Kasumi-1 (cell line): Measurements from ENCODE around the gene HS2ST1.
A peak's percentile ranks its signal among the peaks of the same experiment; 100 is the strongest.
"Not testable (repeated sequence)": the region's sequence is repeated elsewhere in the genome, so short reads cannot be mapped to it uniquely, and the experiment has no call there.

Experiments used
- DNase-seq, 2 experiments: peaks; one replicate each; lab custom pipeline; 2025; lab: John Stamatoyannopoulos, UW

HS2ST1 gene

GRCh38 chr1:86914601-86914997 lies at the start of gene HS2ST1:
TSS of gene HS2ST1 (plus strand) at chr1:86914635.
- DNase-seq = no peak

- no peak for DNase-seq
Measured at GRCh38 chr1:86865973-86866637, 48.3 kb upstream of the HS2ST1 start.

- no peak for DNase-seq
Measured at GRCh38 chr1:86866665-86867064, 47.8 kb upstream of the HS2ST1 start.

GRCh38 chr1:86867278-86867677 lies 47.2 kb upstream of the HS2ST1 start:
- not testable (repeated sequence) for DNase-seq

- no peak for DNase-seq
Measured at GRCh38 chr1:86868477-86868876, 46.0 kb upstream of the HS2ST1 start.

- DNase-seq = no peak
Measured at GRCh38 chr1:86871001-86871400, 43.4 kb upstream of the HS2ST1 start.

- DNase-seq = no peak
Measured at GRCh38 chr1:86872086-86872485, 42.3 kb upstream of the HS2ST1 start.

GRCh38 chr1:86875722-86876121 lies 38.7 kb upstream of the HS2ST1 start:
- no peak for DNase-seq

GRCh38 chr1:86887479-86888162 lies 26.8 kb upstream of the HS2ST1 start:
- DNase-seq = no peak

- no peak for DNase-seq
Measured at GRCh38 chr1:86888327-86888726, 26.1 kb upstream of the HS2ST1 start.

- DNase-seq = not testable (repeated sequence)
Measured at GRCh38 chr1:86899401-86899800, 15.0 kb upstream of the HS2ST1 start.

GRCh38 chr1:86905875-86906274 lies 8.6 kb upstream of the HS2ST1 start:
- DNase-seq = no peak

- DNase-seq = peak; percentile 39 to 41
Measured at GRCh38 chr1:86906419-86906818, 8.0 kb upstream of the HS2ST1 start.

GRCh38 chr1:86912281-86912900 lies 2.0 kb upstream of the HS2ST1 start:
- DNase-seq = no peak

GRCh38 chr1:86913399-86913895 lies 988 bp upstream of the HS2ST1 start:
- DNase-seq = peak; percentile 29 to 48

GRCh38 chr1:86913896-86914600 lies 387 bp upstream of the HS2ST1 start, which contains the start of gene SELENOF:
TSS of gene SELENOF (minus strand) at chr1:86914126. CDS start at chr1:86914111, 15 bp downstream.
- DNase-seq = peak; percentile 99

- peak; percentile 70 to 75 for DNase-seq
Measured at GRCh38 chr1:86914998-86915736, 732 bp downstream of the HS2ST1 start.

- no peak for DNase-seq
Measured at GRCh38 chr1:86915737-86916235, 1.4 kb downstream of the HS2ST1 start.

- no peak for DNase-seq
Measured at GRCh38 chr1:86916752-86917151, 2.3 kb downstream of the HS2ST1 start.

- no peak for DNase-seq
Measured at GRCh38 chr1:86922445-86922844, 8.0 kb downstream of the HS2ST1 start.

GRCh38 chr1:86924324-86924960 lies 10.0 kb downstream of the HS2ST1 start:
- DNase-seq = no peak
